ENCODE results near the gene PACRG.
A peak's percentile ranks its signal among the peaks of the same experiment; 100 is the strongest.
"Not testable (repeated sequence)": the region's sequence is repeated elsewhere in the genome, so short reads cannot be mapped to it uniquely, and the experiment has no call there.

The PACRG gene

GRCh38 chr6:162727322-162728182 is at the start of gene PACRG, which contains the start of gene PRKN:
PACRG (plus strand) TSS chr6:162727974.
PRKN (minus strand) TSS chr6:162727766.
- Histone ChIP-seq H3K9me3 (replicated peaks in 1 of 11) (peaks cover 0 to 13% (median 0%) of the 10 kb centered on the region in 11 experiments; a peak in 5 of 22 replicates), H3K36me3 (no peaks in the 10 kb centered on the region), H3K4me2 (peak within 1 kb of the TSS; percentile 77 to 94 (median 84)), H3K9ac (peak within 1 kb of the TSS; percentile 68 to 92 (median 84)), H3K27me3 (no peaks in the 10 kb centered on the region), H4K20me1 (no peaks in the 10 kb centered on the region), H3K4me1 (peaks cover 0 to 10% (median 5%) of the 10 kb centered on the region in 10 experiments; a peak in 6 of 20 replicates), H3K4me3 (peak within 1 kb of the TSS; percentile 68 to 85 (median 77)), H3K27ac (peak within 1 kb of the TSS; percentile 56 to 81 (median 73); a peak in 21 of 22 replicates)
- TF ChIP-seq Cebpa-rat (IDR thresholded peaks at IDR 0.05) = no peak

- H3K4me1 ChIP-seq; H4K20me1 ChIP-seq; H3K4me2 ChIP-seq; H3K9ac ChIP-seq; H3K36me3 ChIP-seq; H3K4me3 ChIP-seq; H3K9me3 ChIP-seq (replicated peaks in 1 of 11); H3K27me3 ChIP-seq: not testable (repeated sequence)
- H3K27ac ChIP-seq = 0 out of 22 replicates have a peak overlapping the region, but pooled peaks of 1 of the 11 experiments have one; percentile 31
Measured at GRCh38 chr6:162678896-162679295, 48.9 kb upstream of the PACRG start.

GRCh38 chr6:162679681-162680080 is 48.1 kb upstream of the PACRG start:
- H3K27me3 ChIP-seq = no peaks in the 10 kb centered on the region
- H3K36me3 ChIP-seq = no peaks in the 10 kb centered on the region
- H3K27ac ChIP-seq = 0 out of 22 replicates have a peak overlapping the region, but pooled peaks of 1 of the 11 experiments have one; percentile 31
- TF ChIP-seq Cebpa-rat (IDR thresholded peaks at IDR 0.05) = no peak
- no peak overlapping the region for H3K9ac ChIP-seq
- H4K20me1 ChIP-seq = no peaks in the 10 kb centered on the region
- peaks cover 0 to 5% (median 0%) of the 10 kb centered on the region in 11 experiments; a peak in 1 of 22 replicates for H3K9me3 ChIP-seq (replicated peaks in 1 of 11)
- peak overlapping the region in 1 of 11 experiments; percentile 26; a peak in 1 of 22 replicates for H3K4me2 ChIP-seq
- H3K4me1 ChIP-seq = peaks cover 0 to 6% (median 0%) of the 10 kb centered on the region in 10 experiments; a peak in 3 of 20 replicates
- no peak overlapping the region for H3K4me3 ChIP-seq

- H4K20me1 ChIP-seq = no peaks in the 10 kb centered on the region
- no peak overlapping the region for H3K27ac ChIP-seq
- H3K4me3 ChIP-seq = no peak overlapping the region
- H3K4me2 ChIP-seq = no peak overlapping the region
- H3K9me3 ChIP-seq (replicated peaks in 1 of 11) = peaks cover 0 to 5% (median 0%) of the 10 kb centered on the region in 11 experiments; a peak in 1 of 22 replicates
- no peaks in the 10 kb centered on the region for H3K36me3 ChIP-seq
- TF ChIP-seq Cebpa-rat (IDR thresholded peaks at IDR 0.05) = no peak
- no peaks in the 10 kb centered on the region for H3K27me3 ChIP-seq
- H3K9ac ChIP-seq = no peak overlapping the region
- H3K4me1 ChIP-seq = peaks cover 0 to 6% (median 0%) of the 10 kb centered on the region in 10 experiments; a peak in 3 of 20 replicates
Measured at GRCh38 chr6:162680367-162680766, 47.4 kb upstream of the PACRG start.

GRCh38 chr6:162680871-162681270 is 46.9 kb upstream of the PACRG start:
- TF ChIP-seq Cebpa-rat (IDR thresholded peaks at IDR 0.05) = no peak
- Histone ChIP-seq H3K9ac (no peak overlapping the region), H4K20me1 (no peaks in the 10 kb centered on the region), H3K4me1 (peaks cover 0 to 6% (median 0%) of the 10 kb centered on the region in 10 experiments; a peak in 3 of 20 replicates), H3K4me3 (no peak overlapping the region), H3K27me3 (no peaks in the 10 kb centered on the region), H3K27ac (no peak overlapping the region), H3K36me3 (no peaks in the 10 kb centered on the region), H3K9me3 (replicated peaks in 1 of 11) (peaks cover 0 to 5% (median 0%) of the 10 kb centered on the region in 11 experiments; a peak in 1 of 22 replicates), H3K4me2 (no peak overlapping the region)

- no peaks in the 10 kb centered on the region for H4K20me1 ChIP-seq
- peaks cover 0 to 6% (median 0%) of the 10 kb centered on the region in 10 experiments; a peak in 3 of 20 replicates for H3K4me1 ChIP-seq
- no peaks in the 10 kb centered on the region for H3K27me3 ChIP-seq
Measured at GRCh38 chr6:162681447-162681846, 46.3 kb upstream of the PACRG start.

GRCh38 chr6:162683135-162683534 is 44.6 kb upstream of the PACRG start:
- H3K4me2 ChIP-seq = no peak overlapping the region
- TF ChIP-seq Cebpa-rat (IDR thresholded peaks at IDR 0.05) = no peak
- H4K20me1 ChIP-seq = no peaks in the 10 kb centered on the region

More at GRCh38 chr6:162681447-162681846, 46.3 kb upstream of the PACRG start:
- Histone ChIP-seq H3K4me3 (no peak overlapping the region), H3K36me3 (no peaks in the 10 kb centered on the region), H3K9me3 (replicated peaks in 1 of 11) (peaks cover 0 to 5% (median 0%) of the 10 kb centered on the region in 11 experiments; a peak in 1 of 22 replicates), H3K27ac (no peak overlapping the region), H3K4me2 (no peak overlapping the region), H3K9ac (no peak overlapping the region)
- TF ChIP-seq Cebpa-rat (IDR thresholded peaks at IDR 0.05) = no peak

GRCh38 chr6:162684052-162684451 is 43.7 kb upstream of the PACRG start:
- H3K4me3 ChIP-seq = no peak overlapping the region
- no peak overlapping the region for H3K27ac ChIP-seq
- peaks cover 0 to 5% (median 0%) of the 10 kb centered on the region in 11 experiments; a peak in 1 of 22 replicates for H3K9me3 ChIP-seq (replicated peaks in 1 of 11)
- no peak for TF ChIP-seq Cebpa-rat (IDR thresholded peaks at IDR 0.05)
- H3K27me3 ChIP-seq = no peaks in the 10 kb centered on the region
- H3K36me3 ChIP-seq = no peaks in the 10 kb centered on the region
- peaks cover 0 to 6% (median 0%) of the 10 kb centered on the region in 10 experiments; a peak in 3 of 20 replicates for H3K4me1 ChIP-seq
- no peaks in the 10 kb centered on the region for H4K20me1 ChIP-seq
- no peak overlapping the region for H3K4me2 ChIP-seq
- H3K9ac ChIP-seq = no peak overlapping the region

More at GRCh38 chr6:162683135-162683534, 44.6 kb upstream of the PACRG start:
- H3K27me3 ChIP-seq = no peaks in the 10 kb centered on the region
- no peak overlapping the region for H3K9ac ChIP-seq
- H3K9me3 ChIP-seq (replicated peaks in 1 of 11) = peaks cover 0 to 5% (median 0%) of the 10 kb centered on the region in 11 experiments; a peak in 1 of 22 replicates
- H3K4me1 ChIP-seq = peaks cover 0 to 6% (median 0%) of the 10 kb centered on the region in 10 experiments; a peak in 3 of 20 replicates
- no peak overlapping the region for H3K4me3 ChIP-seq
- H3K36me3 ChIP-seq = no peaks in the 10 kb centered on the region
- H3K27ac ChIP-seq = no peak overlapping the region

GRCh38 chr6:162684961-162685360 is 42.8 kb upstream of the PACRG start:
- Histone ChIP-seq H3K9ac (no peak overlapping the region), H3K27me3 (no peaks in the 10 kb centered on the region), H3K9me3 (replicated peaks in 1 of 11) (peaks cover 0 to 5% (median 0%) of the 10 kb centered on the region in 11 experiments; a peak in 1 of 22 replicates), H3K36me3 (no peaks in the 10 kb centered on the region), H3K27ac (no peak overlapping the region), H4K20me1 (no peaks in the 10 kb centered on the region), H3K4me3 (no peak overlapping the region), H3K4me2 (no peak overlapping the region), H3K4me1 (peaks cover 0 to 2% (median 0%) of the 10 kb centered on the region in 10 experiments; a peak in 1 of 20 replicates)
- TF ChIP-seq Cebpa-rat (IDR thresholded peaks at IDR 0.05) = no peak

All from BLaER1 treated with 17β-estradiol and CSF1 and Interleukin-3, amounts not matched to agents 10 nM and 100 nM (cell line).